ENCODE measurements around the gene TWIST2.

- TF ChIP-seq YY1 (IDR thresholded peaks at IDR 0.05; ENCODE audit: insufficient read depth, insufficient read length) (no peak), SUZ12 (IDR thresholded peaks at IDR 0.05; ENCODE audit: extremely low read depth, insufficient read depth, insufficient read length) (no peak)
Measured at GRCh38 chr2:238893349-238894000, 45.6 kb downstream of the TWIST2 start.

All from NT2/D1 (cell line).